Gastrocnemius medialis (tissue), 4 donors: ENCODE measurements around the gene DEFB131B. TPM values are rescaled to one million over a fixed set of nuclear protein-coding genes. Genes with fewer than 3 reads are reported as not detected.

ENCODE experiments used
- ATAC-seq, 2 donors: fragments of 150-250 bp; one replicate each; pipeline ENCODE4 v1.9.1; 2016
- DNase-seq, 2 donors: peaks; one replicate each; pipeline ENCODE4 v3.0.0-alpha.2; 2019
- H3K27ac ChIP-seq, 4 donors: fragments of 200-600 bp; sonication (generic); 1 replicate in 1 of 4; 2 replicates in 3 of 4; pipeline ENCODE4 v1.5.1; 2016 to 2018; ENCODE audit warnings: mild to moderate bottlenecking in 2 of 4, moderate library complexity in 1 of 4
- H3K27me3 ChIP-seq, 3 donors: fragments of 200-600 bp; sonication (generic) in 2 of 3; 1 replicate in 1 of 3; 2 replicates in 2 of 3; pipeline versions ENCODE4 v1.5.1 to v1.6.0; 2016 to 2019; ENCODE audit warnings: mild to moderate bottlenecking in 1 of 3, moderate library complexity in 1 of 3
- H3K36me3 ChIP-seq, 2 donors: fragments of 200-600 bp; sonication (generic) in 1 of 2; one replicate each; pipeline ENCODE4 v1.5.1; 2017 to 2018
- H3K4me1 ChIP-seq, 2 donors: fragments of 200-600 bp; sonication (generic) in 1 of 2; one replicate each; pipeline ENCODE4 v1.5.1; 2016 to 2017; ENCODE audit warnings: mild to moderate bottlenecking in 2 of 2
- H3K4me3 ChIP-seq, 4 donors: fragments of 200-600 bp; sonication (generic) in 3 of 4; 1 replicate in 1 of 4; 2 replicates in 3 of 4; pipeline ENCODE4 v1.5.1; 2016 to 2019; ENCODE audit warnings: mild to moderate bottlenecking in 2 of 4
- H3K9me3 ChIP-seq, 3 donors: fragments of 200-600 bp; sonication (generic) in 2 of 3; 1 replicate in 1 of 3; 2 replicates in 2 of 3; pipeline ENCODE4 v1.5.1; 2016 to 2019
- POLR2A ChIP-seq, 2 donors: fragments of 450-650 bp; IDR thresholded peaks; one replicate each; pipeline ENCODE4 v1.6.1; 2017; ENCODE audit warnings: antibody characterized with exemption in 2 of 2, mild to moderate bottlenecking in 2 of 2, moderate library complexity in 2 of 2
- in situ Hi-C, 4 donors: fragments of 200-750 bp; cut with MboI; loops; one replicate each; pipeline versions ENCODE4 v1.15.0 to v1.8.0; 2017; ENCODE audit warnings: low sequenced_read_pairs in 4 of 4
- intact Hi-C: fragments of 100-400 bp; cut with DNase I; formaldehyde crosslinking; loops from one replicate; pipeline ENCODE4 v1.15.1; 2023; ENCODE audit warnings: low total_unique reads
- total RNA-seq, 4 donors: library from RNA; depleted of rRNA; stranded (reverse); fragments of >200 nt; gene quantifications; one replicate each; pipeline versions ENCODE4 v1.1.0 to v1.2.3, GENCODE V29; 2016
- TF ChIP-seq, protein P1 (sequence below), 5 experiments: fragments of 450-650 bp in 3 of 5; fragments of 200-600 bp in 2 of 5; sonication (generic) in 2 of 5; IDR thresholded peaks in 4 of 5; conservative IDR thresholded peaks in 1 of 5; 1 replicate in 4 of 5; 2 replicates in 1 of 5; pipeline ENCODE4 v1.5.1; 2016 to 2019; ENCODE audit warnings: antibody characterized with exemption in 5 of 5, mild to moderate bottlenecking in 3 of 5, moderate library complexity in 3 of 5

DEFB131B gene
- total RNA-seq, 4 donors from 2014 or later: not detected

DNA sequence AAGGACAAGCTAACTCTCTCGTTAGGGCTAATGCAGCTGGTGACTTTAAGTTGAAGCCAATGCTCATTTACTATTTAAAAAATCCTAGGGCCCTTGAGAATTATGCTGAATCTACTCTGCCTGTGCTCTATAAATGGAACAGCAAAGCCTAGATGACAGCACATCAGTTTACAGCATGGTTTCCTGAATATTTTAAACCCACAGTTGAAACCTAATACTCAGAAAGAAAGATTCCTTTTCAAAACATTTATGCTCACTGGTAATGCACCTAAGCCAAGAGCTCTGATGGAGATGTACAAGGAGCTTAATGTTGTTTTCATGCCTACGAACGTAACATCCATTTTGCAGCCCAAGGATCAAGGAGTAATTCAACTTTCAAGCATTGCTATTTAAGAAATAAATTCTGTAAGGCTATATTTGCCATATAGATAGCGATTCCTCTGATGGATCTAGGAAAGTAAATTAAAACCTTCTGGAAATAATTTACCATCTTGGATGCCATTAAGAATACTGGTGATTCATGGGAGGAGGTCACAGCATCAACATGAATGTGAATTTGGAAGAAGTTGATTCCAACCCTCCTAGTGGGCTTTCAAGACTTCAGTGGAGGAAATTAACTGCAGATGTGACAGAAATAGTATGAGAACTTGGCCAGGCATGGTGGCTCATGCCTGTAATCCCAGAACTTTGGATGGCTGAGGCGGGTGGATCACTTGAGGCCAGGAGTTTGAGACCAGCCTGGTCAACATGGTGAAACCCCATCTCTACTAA is 35.7 kb downstream of the DEFB131B start:
- in situ Hi-C loops: no loop called here
- no peak for ATAC-seq
- Histone ChIP-seq H3K4me3 (no peak overlapping the region), H3K27me3 (no peaks in the 10 kb centered on the region), H3K36me3 (peaks cover 0 to 38% of the 10 kb centered on the region in 2 donors), H3K9me3 (no peaks in the 10 kb centered on the region), H3K27ac (no peak overlapping the region), H3K4me1 (no peaks in the 10 kb centered on the region)
- no peak for DNase-seq
- TF ChIP-seq POLR2A (IDR thresholded peaks at IDR 0.05): no peak
- TF ChIP-seq, protein P1, sequence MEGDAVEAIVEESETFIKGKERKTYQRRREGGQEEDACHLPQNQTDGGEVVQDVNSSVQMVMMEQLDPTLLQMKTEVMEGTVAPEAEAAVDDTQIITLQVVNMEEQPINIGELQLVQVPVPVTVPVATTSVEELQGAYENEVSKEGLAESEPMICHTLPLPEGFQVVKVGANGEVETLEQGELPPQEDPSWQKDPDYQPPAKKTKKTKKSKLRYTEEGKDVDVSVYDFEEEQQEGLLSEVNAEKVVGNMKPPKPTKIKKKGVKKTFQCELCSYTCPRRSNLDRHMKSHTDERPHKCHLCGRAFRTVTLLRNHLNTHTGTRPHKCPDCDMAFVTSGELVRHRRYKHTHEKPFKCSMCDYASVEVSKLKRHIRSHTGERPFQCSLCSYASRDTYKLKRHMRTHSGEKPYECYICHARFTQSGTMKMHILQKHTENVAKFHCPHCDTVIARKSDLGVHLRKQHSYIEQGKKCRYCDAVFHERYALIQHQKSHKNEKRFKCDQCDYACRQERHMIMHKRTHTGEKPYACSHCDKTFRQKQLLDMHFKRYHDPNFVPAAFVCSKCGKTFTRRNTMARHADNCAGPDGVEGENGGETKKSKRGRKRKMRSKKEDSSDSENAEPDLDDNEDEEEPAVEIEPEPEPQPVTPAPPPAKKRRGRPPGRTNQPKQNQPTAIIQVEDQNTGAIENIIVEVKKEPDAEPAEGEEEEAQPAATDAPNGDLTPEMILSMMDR (IDR thresholded peaks at IDR 0.05 in 4 of 5, conservative IDR thresholded peaks at IDR 0.05 in 1 of 5): no peak
- intact Hi-C loops: no loop called here

DNA sequence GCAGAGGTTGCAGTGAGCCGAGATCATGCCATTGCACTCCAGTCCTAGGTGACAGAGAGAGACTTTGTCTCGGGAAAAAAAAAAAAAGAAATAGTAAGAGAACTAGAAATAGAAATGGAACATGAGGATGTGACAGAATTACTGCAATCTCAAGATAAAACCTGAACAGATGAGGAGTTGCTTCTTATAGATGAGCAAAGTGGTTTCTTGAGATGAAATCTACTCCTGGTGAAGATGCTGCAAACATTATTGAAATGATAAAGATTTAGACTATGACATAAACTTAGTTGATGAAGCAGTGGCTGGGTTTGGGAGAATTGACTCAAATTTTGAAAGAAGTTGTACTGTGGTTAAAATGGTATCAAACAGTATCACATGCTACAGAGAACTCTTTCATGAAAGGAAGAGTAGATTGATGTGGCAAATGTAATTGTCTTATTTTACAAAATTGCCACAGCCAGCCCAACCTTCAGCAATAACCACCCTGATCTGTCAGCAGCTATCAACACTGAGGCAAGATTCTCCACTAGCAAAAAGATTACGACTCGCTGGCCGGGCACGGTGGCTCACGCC is 36.5 kb downstream of the DEFB131B start:
- intact Hi-C loops: no loop called here
- Histone ChIP-seq H3K36me3 (peaks cover 0 to 38% of the 10 kb centered on the region in 2 donors), H3K9me3 (no peaks in the 10 kb centered on the region), H3K4me3 (no peak overlapping the region), H3K27ac (no peak overlapping the region), H3K4me1 (no peaks in the 10 kb centered on the region), H3K27me3 (no peaks in the 10 kb centered on the region)
- DNase-seq (no peak), ATAC-seq (no peak)
- TF ChIP-seq, protein P1 (IDR thresholded peaks at IDR 0.05 in 4 of 5, conservative IDR thresholded peaks at IDR 0.05 in 1 of 5): no peak
- no peak for TF ChIP-seq POLR2A (IDR thresholded peaks at IDR 0.05)
- in situ Hi-C loops: no loop called here

DNA sequence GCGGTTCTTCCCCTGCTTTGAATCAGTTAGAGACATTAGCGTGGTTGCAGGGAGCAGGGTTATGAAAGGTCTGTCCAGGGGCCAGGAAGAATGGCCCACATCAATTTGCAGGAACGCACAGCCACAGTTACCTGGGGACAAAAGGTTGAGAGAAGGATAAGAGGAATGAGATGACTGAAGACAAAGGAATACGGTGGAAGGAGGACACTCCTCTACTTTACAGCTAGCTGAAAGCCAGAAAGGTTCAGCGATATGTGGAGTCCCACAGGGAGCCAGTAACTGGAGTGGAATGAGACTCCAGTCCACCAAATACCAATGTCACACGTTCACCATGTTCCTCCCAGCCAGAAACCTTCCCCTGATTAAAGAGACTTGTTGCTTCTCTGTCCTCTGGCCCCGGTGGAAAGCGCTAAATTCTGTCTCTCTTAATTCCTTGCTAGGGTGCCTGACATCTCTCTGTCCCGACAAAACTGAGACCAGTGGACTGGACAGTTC is 39.4 kb downstream of the DEFB131B start:
- no peak for ATAC-seq
- no peak overlapping the region for H3K27ac ChIP-seq
- H3K4me1 ChIP-seq: no peaks in the 10 kb centered on the region
- TF ChIP-seq, protein P1 (IDR thresholded peaks at IDR 0.05 in 4 of 5, conservative IDR thresholded peaks at IDR 0.05 in 1 of 5): no peak
- no peak for TF ChIP-seq POLR2A (IDR thresholded peaks at IDR 0.05)
- in situ Hi-C loops (no loop called here), intact Hi-C loops (no loop called here)
- H3K4me3 ChIP-seq: no peak overlapping the region
- H3K27me3 ChIP-seq: no peaks in the 10 kb centered on the region
- H3K36me3 ChIP-seq: peaks cover 0 to 38% of the 10 kb centered on the region in 2 donors
- no peak for DNase-seq
- no peaks in the 10 kb centered on the region for H3K9me3 ChIP-seq

DNA sequence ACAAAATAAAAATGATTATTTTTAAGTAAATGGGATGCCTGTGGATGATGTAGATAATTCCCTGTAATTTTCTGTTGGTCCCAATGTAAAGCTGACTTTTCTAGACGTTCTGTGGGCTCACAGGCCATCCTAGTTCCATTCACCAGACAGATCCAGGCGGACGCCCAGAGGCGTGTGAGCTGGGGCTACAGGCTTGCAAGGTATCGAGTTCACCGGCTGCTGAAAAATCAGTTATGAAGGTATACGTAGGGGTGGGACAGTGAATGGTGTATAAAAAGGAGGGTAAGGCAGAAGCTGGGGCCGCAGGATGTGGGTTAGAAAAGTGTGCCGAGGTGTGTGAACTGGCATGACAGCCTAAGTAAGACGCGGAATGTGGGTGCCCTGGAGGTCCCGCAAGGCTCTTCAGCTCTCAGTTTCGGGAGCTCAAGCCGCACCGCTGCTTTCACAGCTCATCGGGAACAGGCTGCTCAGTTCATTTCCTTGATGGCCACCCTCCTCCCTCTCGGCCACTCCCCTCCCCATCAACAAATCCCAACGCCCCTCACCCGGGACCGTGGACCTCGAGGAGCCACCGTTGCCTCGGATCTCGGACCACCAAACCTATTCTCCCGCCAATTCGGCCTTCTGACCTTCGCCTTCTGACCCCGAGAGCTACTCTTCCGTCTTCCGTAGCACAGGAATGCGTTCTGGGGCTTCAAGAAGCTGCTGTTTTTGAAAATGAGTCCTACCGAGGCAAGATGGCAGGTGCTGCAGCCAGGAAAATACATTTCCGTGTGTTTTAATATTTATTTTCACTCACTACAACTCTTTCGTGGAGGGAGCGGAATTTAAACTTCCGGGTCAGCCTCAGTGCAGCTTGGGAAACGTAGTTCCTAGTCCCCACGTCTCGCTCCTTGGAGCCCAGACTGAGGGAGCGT is 49.8 kb downstream of the DEFB131B start, which contains the start of gene XNDC1N:
Gene XNDC1N, minus strand, starts transcription at position 775 of the 917 bp plus-strand sequence. CDS start 5,241 bp downstream, outside the sequence.
- in situ Hi-C loops: no loop called here
- Histone ChIP-seq H3K27ac (peak within 1 kb of the TSS; percentile 84 to 93 (median 90)), H3K9me3 (no peaks in the 10 kb centered on the region), H3K36me3 (no peaks in the 10 kb centered on the region), H3K4me3 (peak within 1 kb of the TSS; percentile 82 to 98 (median 90)), H3K27me3 (no peaks in the 10 kb centered on the region), H3K4me1 (peaks cover 42% of the 10 kb centered on the region in 2 donors)
- DNase-seq: peak; percentile 41 to 69
- intact Hi-C loops: loop anchor here (1.0 to 2.0 kb wide), 4 partner anchors 152 to 295 kb away; partner anchors contain the start of genes ANAPC15, LAMTOR1, LRRC51 and NUMA1
- peak; percentile 96 to 97 for ATAC-seq
- TF ChIP-seq, protein P1 (IDR thresholded peaks at IDR 0.05 in 4 of 5, conservative IDR thresholded peaks at IDR 0.05 in 1 of 5): no peak
- no peak for TF ChIP-seq POLR2A (IDR thresholded peaks at IDR 0.05)
